Right lung (tissue), 5 donors: Measurements from ENCODE around the gene NUP35. TPM values are rescaled to one million over a fixed set of nuclear protein-coding genes. Genes with fewer than 3 reads are reported as not detected.

Source experiments
- DNase-seq, 2 donors: peaks; one replicate each; pipeline ENCODE4 v3.0.0-alpha.2; 2013
- polyA plus RNA-seq, 5 donors: library from polyadenylated mRNA; unstranded; fragments of 120-200 nt; gene quantifications; one replicate each; pipeline versions ENCODE4 v1.2.1 to v1.2.3, GENCODE V29; 2013; ENCODE audit warnings: inconsistent platforms in 1 of 5, low replicate concordance in 1 of 5; ENCODE audit not compliant: insufficient read length in 5 of 5, insufficient read depth in 1 of 5

The NUP35 gene
- polyA plus RNA-seq, 5 donors, result 23.2 to 30.4 (median 27.5) TPM

- DNase-seq, result no peak
Measured at GRCh38 chr2:183204397-183204796, 80.2 kb downstream of the NUP35 start.

GRCh38 chr2:183207110-183207509 is 82.9 kb downstream of the NUP35 start:
- DNase-seq, result no peak

GRCh38 chr2:183209395-183210028 is 85.3 kb downstream of the NUP35 start:
- no peak for DNase-seq

Other genes starting within 250 kb of the NUP35 start
- 100 to 1,000 TPM in 4 of 5 donors, 10 to 100 TPM in 1; 86.0 to 126 (median 116) TPM for gene NCKAP1, start 86.0 kb upstream of the NUP35 start, polyA plus RNA-seq
- 1 to 10 TPM; 2.8 to 6.3 (median 5.3) TPM for gene DUSP19, start 45.7 kb upstream of the NUP35 start, polyA plus RNA-seq